HG02678 (cell line): ENCODE results near the gene PLCG2.
A peak's percentile ranks its signal among the peaks of the same experiment; 100 is the strongest.
"Not testable (repeated sequence)": the region's sequence is repeated elsewhere in the genome, so short reads cannot be mapped to it uniquely, and the experiment has no call there.

Experiments
- ATAC-seq: cut with Tn5 transposase; IDR thresholded peaks from one replicate; pipeline ENCODE4 v1.9.1; 2021; ENCODE audit warnings: mild to moderate bottlenecking, moderate library complexity; ENCODE audit not compliant: unreplicated experiment

Gene PLCG2

DNA sequence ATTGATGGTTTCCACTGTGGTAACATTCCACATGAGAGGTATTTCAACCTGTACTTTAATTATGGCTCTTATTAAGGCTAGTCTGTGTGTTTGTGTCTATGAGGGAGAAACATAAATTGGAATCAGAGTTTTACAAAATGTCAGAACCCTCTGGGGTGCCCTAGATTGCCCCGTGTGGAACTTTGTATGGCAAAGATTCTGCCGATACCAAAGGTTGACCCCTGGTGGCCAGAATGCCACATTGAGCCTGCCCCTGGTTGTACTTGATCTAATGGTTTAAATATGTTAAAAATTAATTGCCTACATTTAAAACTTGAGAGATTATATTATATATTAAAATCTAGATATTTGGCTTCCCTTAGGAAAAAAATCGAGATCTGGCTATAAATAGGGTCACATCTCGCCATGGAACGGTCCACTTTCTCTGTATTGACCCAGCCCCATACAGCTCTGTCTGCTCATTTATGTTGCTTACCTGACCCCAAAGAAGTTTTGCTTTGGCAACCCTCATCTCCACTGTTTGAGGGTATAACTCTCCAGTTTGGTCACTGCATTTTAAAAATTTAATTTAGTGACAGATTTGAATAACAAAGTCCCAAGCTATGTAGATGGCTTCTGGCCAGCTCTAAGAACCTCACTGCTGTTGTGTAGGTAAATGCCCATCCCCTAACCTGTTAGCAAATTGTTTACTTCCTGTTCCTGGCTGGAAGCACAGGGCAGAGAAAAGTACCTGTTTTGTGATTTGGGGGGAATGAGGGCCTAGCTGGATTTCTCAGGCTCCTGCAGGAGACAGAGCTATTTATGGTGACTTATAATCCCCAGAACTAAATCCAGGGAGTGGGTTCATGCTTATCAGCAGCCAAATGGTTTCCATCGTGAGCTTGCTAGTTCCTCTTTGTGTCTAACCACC lies 95.0 kb downstream of the PLCG2 start:
- ATAC-seq: peak; percentile 81

DNA sequence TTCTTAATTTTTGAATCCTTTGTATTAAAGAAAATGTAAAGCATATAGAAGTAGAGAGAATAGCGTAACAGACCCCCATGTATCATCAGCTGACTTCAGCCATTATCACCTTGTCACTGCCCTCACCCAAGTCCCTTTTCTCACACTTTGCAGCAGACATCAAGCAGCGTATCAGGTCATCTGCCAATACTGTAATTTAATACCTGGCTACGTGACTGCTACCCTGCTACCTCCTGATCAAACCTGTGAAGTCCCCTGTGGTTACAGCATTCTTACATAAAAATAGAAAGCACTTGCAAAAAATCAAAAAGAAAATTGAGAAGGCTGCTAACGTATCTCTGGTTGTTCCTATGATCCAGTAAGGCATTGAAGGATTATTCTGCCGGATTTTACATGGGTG lies 96.4 kb downstream of the PLCG2 start:
- no peak for ATAC-seq

DNA sequence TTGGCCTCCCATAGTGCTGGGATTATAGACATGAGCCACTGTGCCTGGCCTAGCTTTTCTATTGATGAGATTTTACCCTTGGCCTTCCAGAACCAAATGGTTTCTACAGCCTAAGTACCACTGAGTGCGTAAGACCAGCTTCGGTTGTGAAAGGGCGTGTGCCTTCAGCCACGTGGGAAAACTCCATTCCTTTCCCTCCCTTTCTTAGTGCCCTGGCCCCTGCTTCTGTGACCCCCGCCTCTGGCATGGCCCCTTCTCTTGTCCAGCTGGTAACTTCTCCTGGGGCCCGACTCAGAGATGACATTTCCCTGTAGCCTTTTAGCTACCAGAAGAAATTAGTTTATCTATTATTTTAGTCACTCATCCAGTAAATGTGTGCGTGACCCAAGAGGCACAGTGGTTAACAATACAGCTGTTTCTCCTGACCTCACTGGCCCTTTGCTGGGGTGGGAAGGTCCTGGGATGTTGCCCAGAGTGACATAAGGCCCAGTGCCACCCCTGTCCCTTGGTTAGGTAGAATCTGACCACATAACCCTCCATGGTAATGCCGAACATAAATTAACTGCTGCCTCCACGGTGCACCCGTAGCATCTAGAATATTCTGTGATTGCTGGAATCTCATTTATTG lies 97.3 kb downstream of the PLCG2 start:
- no peak for ATAC-seq

DNA sequence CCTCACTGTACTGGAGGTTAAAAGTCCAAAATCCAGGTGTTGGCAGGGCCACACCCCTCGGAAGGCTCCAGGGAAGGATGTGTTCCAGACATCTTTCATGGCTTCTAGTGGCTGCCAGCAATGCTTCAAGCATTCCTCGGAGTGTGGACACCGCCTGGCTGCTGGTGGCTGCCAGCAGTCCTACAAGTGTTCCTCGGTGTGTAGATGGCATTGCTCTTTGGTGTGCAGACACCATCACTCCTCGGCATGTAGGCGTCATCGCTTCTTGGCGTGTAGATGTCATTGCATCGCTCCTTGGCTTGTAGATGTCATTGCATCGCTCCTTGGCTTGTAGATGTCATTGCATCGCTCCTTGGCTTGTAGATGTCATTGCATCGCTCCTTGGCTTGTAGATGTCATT lies 98.4 kb downstream of the PLCG2 start:
- ATAC-seq: not testable (repeated sequence)

DNA sequence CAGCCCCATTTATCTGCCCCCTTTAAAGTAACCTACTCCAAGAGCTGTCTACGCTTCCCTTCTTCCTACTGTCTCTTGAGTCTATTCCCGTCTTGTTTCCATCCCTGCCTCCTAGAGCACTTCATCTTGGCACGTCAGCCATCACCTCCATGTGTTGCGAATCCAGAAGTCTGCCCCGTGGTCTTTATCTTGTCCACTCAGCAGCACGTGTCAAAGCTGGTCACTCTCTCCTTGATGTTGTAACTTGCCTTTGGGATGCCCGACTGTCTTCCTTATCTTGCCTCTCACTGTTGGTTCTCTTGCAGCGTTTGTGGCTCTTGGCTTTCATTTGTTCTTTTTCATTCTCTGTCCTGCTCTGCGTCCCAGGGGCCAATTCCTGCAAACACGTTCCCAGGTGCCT lies 99.4 kb downstream of the PLCG2 start:
- no peak for ATAC-seq

DNA sequence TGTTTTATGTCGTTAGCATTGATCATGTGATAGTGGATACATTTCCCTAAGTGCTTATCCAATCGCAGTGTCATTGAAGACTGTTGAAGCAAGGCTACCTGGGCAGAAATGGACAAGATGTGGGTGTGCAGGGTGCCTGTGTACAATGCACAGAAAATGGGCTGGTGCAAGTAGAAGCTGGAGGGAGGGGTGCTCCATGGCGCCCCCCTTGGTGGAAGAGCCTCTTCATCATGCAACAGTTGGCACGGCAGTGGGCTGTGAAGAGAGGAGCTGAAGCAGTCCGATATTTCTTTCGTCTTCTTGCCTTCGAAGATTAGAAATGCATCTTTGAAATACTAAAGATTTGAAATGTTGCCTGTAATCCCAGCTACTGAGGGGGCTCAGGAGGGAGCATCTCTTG lies 100.5 kb downstream of the PLCG2 start:
- no peak for ATAC-seq

DNA sequence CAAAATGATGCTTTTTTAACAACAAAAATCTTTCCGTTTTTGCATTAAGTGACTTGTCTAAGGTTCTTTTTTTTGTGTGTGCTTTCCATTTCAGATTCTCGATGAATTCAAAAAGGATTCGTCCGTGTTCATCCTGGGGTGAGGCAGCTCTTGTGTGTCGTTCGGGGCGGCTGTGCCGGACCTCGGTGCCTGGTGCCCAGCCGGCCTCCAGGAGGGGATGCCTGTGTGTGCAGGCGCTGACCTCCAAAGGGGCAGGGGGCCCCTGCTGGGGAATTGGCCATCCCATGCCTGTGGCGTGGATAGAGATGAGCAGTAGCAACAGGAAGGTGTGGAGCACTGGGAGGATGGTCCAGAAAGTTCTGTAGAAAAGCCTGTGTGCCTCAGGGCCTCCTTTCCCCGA lies 101.7 kb downstream of the PLCG2 start:
- no peak for ATAC-seq

DNA sequence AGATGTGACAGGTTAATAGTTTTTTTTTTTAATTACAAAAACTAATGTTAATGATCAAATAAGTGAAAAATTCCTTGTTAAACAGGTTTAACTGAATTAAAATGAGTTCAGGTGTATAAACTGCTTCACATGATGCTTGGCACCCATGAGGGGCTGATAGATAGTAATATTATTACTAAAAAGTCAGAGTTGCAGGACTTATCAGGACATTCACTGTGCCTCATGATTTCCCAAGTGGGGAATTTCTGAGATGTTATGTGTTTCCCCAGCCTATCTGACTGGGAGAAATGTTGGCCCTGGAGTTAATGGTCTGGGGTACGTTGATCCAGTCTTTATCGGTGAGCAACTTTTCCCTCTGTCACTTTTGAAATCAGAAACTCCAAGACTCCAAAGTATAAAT lies 102.1 kb downstream of the PLCG2 start:
- ATAC-seq: no peak

DNA sequence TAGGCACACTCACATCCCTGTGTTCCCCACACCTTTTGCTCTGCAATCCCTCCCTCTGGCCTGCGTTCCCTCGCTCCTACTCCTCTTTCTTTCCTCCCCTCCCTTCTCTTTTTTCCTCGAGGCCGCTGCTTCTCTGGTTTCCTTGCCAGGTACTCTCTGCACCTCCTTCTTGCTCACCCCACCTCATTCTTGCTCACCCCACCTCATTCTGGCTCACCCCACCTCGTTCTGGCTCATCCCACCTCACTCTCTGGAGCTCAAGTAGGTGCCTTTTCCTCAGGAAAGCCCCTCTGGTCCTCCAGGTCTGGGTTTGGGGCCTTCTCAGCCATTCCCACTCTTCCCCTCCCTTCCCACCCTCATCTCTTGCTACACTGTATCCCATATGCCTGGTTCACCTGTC lies 103.5 kb downstream of the PLCG2 start:
- no peak for ATAC-seq

DNA sequence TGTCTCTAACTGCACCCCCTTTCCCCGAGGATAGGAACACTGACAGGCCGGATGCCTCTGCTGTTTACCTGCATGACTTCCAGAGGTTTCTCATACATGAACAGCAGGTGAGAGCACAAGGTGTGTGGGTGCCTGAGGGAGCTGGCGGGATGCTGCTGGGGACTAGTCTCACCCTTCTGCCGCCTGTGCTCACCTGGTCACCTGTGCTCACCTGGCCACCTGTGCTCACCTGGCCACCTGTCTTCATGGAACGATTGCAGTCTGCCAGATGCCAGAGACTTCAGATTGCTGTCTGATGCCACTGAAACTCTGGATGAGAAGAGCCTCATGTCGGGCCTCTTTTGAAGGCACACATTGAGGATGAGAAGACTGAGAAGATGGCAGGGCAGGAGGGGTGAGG lies 104.1 kb downstream of the PLCG2 start:
- no peak for ATAC-seq

DNA sequence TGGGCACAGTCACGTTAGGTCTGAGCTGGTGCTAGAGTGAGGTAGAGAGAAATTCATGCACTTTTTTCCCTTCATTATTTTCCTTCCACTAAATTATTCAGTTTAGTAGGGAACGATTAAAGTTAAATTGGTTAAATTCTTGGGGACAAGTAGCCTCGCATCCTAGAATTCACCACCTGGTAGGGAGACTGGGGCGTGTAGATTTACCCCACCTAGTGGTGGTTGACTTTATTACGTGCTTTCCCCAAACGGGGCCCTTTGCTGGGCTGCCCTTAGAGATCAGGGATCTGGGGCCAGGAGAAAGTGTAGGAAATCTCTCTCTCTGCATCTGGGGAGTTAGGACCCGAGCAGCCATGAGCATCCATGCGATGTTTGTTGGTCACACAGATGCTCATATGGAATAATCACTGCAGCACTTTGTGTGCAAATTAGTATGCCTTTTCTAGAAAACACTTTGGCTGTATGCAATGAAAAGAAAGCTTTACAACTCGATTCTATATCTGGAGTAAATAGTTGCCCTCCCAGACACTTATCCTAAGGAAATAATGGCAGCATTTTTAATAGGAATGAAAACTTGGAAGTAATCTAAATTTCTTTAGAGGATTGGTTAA lies 107.0 kb downstream of the PLCG2 start:
- peak; percentile 47 for ATAC-seq

DNA sequence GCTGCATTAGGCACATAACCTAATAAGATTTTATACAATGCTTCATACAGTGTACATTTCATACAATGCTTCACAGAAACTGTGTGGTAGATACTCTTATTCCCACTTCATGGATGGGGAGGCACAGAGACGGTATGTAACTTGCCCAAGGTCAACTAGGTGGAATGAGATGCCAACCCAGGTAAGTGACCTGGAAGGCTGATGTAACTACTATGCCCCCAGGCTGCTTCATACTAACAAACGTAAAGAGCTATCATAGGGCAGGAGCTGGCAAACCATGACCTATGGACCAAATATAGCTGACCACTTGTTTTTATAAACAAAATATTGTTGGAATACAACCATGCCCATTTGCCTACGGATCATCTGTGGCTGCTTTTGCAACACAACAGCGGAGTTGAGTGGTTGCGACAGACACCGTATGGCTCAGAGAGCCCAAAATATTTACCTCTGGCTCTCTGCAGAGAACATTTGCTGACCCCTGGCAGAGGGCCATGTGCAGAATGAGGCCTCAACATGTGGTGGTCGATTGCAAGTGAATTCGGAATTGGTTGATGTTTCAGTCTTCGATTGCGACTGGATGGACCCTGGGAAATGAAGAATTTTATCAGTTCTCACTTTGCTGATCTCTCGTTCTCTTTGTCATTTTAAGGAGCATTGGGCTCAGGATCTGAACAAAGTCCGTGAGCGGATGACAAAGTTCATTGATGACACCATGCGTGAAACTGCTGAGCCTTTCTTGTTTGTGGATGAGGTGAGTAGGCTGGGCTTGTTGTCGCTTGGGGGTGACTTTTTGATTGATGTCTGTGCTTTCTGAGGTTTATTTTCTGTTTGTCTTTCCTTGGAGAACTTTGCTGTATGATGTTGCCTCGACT lies 109.7 kb downstream of the PLCG2 start:
- no peak for ATAC-seq

DNA sequence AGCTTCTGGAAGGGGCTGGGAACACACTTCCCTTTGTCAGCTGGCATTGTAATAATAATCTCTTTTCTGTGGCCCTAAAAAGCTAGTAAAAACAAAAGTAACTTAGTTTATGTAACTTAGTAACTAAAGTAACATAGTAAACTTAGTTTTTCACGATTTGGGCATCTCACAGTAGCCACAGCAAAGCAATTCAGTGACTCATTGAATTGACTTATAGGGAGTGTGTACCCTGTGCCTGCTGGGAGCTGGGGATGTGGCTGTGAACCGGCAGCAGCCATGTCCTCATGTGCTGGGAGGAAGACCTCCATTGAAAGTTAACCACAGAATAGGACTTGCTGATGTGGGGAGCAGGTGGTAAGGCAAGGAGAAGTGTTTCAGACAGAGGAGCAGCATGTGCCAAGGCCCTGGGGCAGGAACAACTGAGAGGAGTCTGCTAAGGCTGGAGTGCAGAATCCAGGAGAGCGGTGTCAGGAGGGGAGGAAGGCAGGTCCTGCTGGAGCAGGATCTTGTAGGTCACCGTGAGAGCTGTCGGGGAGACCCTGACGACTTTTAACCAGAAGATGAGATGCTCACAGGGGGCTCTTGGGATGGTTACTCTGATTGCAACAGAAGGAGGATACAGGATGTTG lies 112.8 kb downstream of the PLCG2 start:
- no peak for ATAC-seq

DNA sequence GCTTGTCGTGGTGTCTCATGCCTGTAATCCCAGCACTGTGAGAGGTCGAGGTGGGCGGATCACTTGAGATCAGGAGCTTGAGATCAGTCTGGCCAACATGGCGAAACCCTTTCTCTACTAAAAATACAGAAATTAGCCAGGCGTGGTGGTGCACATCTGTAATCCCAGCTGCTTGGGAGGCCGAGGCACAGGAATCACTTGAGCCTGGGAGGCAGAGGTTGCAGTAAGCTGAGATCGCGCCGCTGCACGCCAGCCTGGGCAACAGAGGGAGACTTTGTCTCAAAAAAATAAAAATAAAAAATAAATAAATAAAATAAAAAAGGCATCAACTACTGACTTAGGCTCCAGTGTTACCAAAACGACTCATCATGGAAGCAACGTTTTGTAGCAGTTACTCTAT lies 115.5 kb downstream of the PLCG2 start:
- no peak for ATAC-seq

DNA sequence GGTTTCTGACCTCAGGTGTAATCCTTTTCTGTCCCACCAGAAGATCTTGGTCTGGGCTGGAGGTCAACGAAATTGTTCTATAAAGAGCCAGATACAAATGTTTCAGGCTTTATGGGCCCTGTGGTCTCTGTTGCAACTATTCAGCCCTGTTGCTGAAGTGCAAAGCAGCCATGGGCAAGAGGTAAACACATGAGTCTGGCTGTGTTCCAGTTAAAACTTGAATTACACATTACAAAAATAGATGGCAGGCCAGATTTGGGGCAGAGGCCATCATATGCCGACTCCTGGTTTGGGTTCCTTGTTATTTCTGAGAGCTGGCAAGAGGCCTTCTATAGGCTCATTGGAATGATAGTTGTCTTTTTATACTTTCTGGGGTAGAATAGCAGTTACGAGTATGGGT lies 117.8 kb downstream of the PLCG2 start:
- no peak for ATAC-seq

DNA sequence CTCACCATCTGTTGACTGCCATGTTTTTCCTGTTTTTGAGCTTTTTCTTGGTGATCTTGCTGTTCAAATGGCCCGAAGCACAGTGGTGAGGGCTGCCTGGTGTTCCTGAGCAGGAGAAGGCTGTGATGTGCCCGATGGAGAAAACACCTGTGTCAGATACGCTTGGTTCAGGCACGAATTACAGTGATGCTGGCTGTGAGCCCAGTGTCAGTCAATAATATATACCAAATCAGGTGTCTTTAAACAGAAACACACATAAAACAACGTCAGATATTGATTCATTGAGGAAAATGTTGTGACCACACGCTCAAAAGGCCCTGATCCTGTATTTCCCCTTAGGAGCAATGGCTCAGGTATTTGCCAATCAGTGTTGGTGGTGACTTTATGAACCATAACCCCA lies 120.5 kb downstream of the PLCG2 start:
- ATAC-seq: no peak

DNA sequence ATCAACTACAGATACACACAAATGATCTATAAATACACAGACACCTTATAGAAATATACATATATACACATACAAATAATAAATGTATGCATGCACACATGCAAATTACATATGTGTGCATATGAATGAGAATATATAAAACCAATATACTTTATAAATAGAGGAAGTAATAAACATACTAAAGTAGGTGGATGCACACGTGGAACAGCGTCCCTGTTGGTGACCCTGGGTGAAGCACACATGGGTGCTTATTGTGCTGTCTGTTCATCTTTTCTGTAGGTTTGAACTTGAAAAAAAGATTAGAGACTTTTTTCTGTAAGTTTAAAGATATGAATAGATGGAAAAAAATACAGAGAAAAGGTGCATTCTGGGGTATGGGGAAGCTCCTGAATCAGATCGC lies 120.9 kb downstream of the PLCG2 start:
- ATAC-seq: no peak

DNA sequence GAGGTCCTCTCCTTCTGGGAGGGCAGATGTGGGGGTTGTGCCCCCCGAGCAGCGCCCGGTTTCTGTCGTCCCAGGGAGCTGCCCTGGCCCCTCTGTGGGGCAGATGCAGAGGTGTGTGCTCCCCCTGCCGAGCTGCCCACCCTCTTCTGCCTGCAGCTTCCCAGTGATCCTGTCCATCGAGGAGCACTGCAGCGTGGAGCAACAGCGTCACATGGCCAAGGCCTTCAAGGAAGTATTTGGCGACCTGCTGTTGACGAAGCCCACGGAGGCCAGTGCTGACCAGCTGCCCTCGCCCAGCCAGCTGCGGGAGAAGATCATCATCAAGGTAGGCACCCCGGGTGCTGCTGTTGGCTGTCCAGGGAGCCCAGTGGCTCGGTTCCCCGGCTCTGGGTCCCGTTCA lies 121.4 kb downstream of the PLCG2 start:
- ATAC-seq: no peak

DNA sequence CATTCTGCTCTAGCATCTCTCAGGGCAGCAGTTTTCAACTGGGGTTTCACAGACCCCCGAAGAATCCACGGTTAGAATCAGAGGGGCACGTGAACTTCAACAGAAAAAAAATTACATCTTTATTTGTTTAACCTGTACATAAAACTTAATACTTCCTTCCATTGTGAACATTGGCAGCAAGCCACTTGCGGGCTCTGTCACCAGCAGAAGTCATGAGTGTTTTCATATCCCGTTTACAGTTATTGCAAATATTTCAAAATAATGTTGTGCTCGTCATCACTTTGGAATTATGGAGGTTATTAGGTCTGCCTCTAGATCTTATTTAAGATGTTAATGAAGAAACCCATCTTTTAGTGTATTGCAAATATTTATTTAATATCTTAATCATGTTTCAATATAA lies 122.4 kb downstream of the PLCG2 start:
- no peak for ATAC-seq

DNA sequence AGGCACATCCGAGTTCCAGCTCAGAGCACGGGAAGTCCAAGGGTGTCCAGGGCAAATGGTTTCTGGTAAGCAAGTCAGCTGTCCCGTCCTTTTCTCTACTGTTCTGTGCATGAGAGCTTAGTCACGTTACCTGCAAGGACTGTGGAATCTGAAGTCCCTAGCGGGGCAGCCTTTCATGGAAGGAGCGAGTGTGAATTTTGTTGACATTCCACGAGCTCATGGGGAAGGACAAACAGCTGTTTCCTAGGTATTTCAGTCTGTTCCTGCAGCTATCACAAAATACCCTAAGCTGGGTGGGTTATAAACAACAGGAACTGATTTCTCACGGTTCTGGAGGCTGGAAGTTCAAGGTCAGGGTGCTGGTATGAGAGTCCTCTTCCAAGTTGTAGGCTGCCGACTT lies 122.9 kb downstream of the PLCG2 start:
- ATAC-seq: no peak

DNA sequence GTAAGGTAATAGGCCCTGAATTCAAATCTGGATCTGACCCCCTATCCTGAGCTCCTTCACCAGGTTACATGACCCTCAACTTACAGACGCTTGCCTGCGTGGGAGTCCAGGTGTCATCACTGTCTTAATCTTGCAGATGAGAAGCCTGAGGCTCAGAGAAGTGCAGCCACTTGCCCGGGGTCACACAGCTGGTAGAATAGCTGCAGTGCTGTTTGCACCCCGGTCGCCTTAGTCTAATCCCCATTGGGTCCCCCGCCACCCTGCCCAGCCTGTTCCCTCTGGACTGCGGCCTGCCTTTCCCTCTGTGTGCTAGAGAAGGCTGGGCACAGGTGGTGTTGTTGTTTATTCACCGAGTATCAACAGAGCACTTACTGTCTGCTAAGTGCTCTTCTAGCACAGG lies 125.2 kb downstream of the PLCG2 start:
- no peak for ATAC-seq
